Astrocyte (in vitro differentiated cells and primary cell): Measurements from ENCODE around the gene CXCR4. TPM values are rescaled to one million over a fixed set of nuclear protein-coding genes. Genes with fewer than 3 reads are reported as not detected.

ENCODE experiments used
- DNase-seq: peaks from one replicate; pipeline ENCODE4 v3.0.0-alpha.2; 2010; ENCODE audit warnings: low read depth
- FAIRE-seq: peaks from 2 replicates; lab custom pipeline; 2011; peaks lifted over from hg19 to GRCh38; lab: Jason Lieb, UNC
- H2AFZ ChIP-seq: 2 replicates; pipeline ENCODE4 v1.6.0; 2012; ENCODE audit warnings: low read depth, low read length, inconsistent platforms
- H3K27ac ChIP-seq: 2 replicates; pipeline ENCODE4 v1.5.1; 2011; ENCODE audit warnings: low read depth, low read length, inconsistent platforms
- H3K27me3 ChIP-seq: 2 replicates; pipeline ENCODE4 v1.6.0; 2011; ENCODE audit warnings: low read length, inconsistent platforms; ENCODE audit not compliant: insufficient read depth
- H3K36me3 ChIP-seq: 2 replicates; pipeline ENCODE4 v1.5.1; 2011; ENCODE audit warnings: low read length, inconsistent platforms; ENCODE audit not compliant: insufficient read depth
- H3K4me1 ChIP-seq: 2 replicates; pipeline ENCODE4 v1.5.1; 2011; ENCODE audit warnings: low read length, inconsistent platforms; ENCODE audit not compliant: insufficient read depth
- H3K4me2 ChIP-seq: 2 replicates; pipeline ENCODE4 v1.6.0; 2012; ENCODE audit warnings: low read length, inconsistent platforms
- H3K4me3 ChIP-seq: 2 replicates; pipeline ENCODE4 v1.5.1; 2011; ENCODE audit warnings: low read depth, mild to moderate bottlenecking, low read length, inconsistent platforms; ENCODE audit not compliant: insufficient read depth
- H3K79me2 ChIP-seq: 2 replicates; pipeline ENCODE4 v1.6.0; 2012; ENCODE audit warnings: mild to moderate bottlenecking, low read length, inconsistent platforms; ENCODE audit not compliant: insufficient read depth
- H3K9ac ChIP-seq: 2 replicates; pipeline ENCODE4 v1.6.0; 2012; ENCODE audit warnings: mild to moderate bottlenecking, low read length, inconsistent platforms
- H3K9me3 ChIP-seq: 2 replicates; pipeline ENCODE4 v1.5.1; 2012; ENCODE audit warnings: low read depth, mild to moderate bottlenecking, low read length, inconsistent platforms; ENCODE audit not compliant: insufficient read depth
- H4K20me1 ChIP-seq: 2 replicates; pipeline ENCODE4 v1.6.0; 2012; ENCODE audit warnings: low read length, inconsistent platforms; ENCODE audit not compliant: insufficient read depth
- H3K27ac Mint-ChIP-seq: one replicate; pipeline ENCODE4 v1.8.0; 2021; ENCODE audit warnings: mild to moderate bottlenecking, mixed read lengths; ENCODE audit not compliant: unreplicated experiment
- H3K27me3 Mint-ChIP-seq: one replicate; pipeline ENCODE4 v1.8.0; 2021; ENCODE audit warnings: low read depth, mixed read lengths; ENCODE audit not compliant: unreplicated experiment
- H3K36me3 Mint-ChIP-seq: one replicate; pipeline ENCODE4 v1.8.0; 2021; ENCODE audit warnings: low read depth, mixed read lengths; ENCODE audit not compliant: unreplicated experiment
- H3K4me1 Mint-ChIP-seq: one replicate; pipeline ENCODE4 v1.8.0; 2021; ENCODE audit warnings: low read depth, mixed read lengths; ENCODE audit not compliant: unreplicated experiment
- H3K4me3 Mint-ChIP-seq: one replicate; pipeline ENCODE4 v1.8.0; 2021; ENCODE audit warnings: mild to moderate bottlenecking, moderate library complexity, mixed read lengths; ENCODE audit not compliant: unreplicated experiment
- H3K9me3 Mint-ChIP-seq: one replicate; pipeline ENCODE4 v1.8.0; 2021; ENCODE audit warnings: mild to moderate bottlenecking, mixed read lengths; ENCODE audit not compliant: unreplicated experiment
- EZH2 ChIP-seq: IDR thresholded peaks from 2 replicates; pipeline ENCODE4 v1.6.1; 2012; ENCODE audit warnings: mild to moderate bottlenecking, low read length, inconsistent platforms; ENCODE audit not compliant: insufficient read depth
- total RNA-seq: library from RNA; stranded (reverse); gene quantifications from 2 replicates; pipeline ENCODE4 v1.2.1, GENCODE V29; 2021
- TF ChIP-seq, protein P1 (sequence below): IDR thresholded peaks from 2 replicates; pipeline ENCODE4 v1.5.1; 2011; ENCODE audit warnings: low read depth, mild to moderate bottlenecking, inconsistent platforms, low read length, moderate library complexity; ENCODE audit not compliant: insufficient read depth

CXCR4 gene
- total RNA-seq, 1 donor from 2014 or later: 4.1 TPM

DNA sequence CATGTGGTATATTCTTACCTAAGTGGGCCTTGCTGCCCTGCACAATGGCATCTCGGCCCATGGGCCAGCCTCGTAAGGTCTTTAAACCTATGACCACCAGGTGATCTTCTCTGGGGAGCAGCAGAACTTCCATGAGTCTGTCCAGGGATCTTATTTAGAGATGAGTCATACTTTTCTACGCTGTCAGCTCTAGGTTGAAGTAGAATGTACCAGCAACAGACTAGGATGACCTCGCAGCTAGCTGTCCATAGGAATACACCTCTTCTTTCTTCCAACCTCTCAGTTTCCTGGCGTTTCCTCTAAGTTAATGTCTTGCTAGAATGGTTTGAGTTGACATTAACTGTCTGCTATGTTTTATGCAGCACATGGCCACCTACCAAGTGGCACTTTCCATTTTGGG, 15.6 kb upstream of the CXCR4 start:
- Histone ChIP-seq H3K4me2 (no peak overlapping the region), H3K79me2 (no peaks in the 10 kb centered on the region), H3K27ac (no peak overlapping the region), H3K9me3 (no peaks in the 10 kb centered on the region), H3K36me3 (no peaks in the 10 kb centered on the region), H3K4me3 (no peak overlapping the region), H3K9ac (no peak overlapping the region), H3K27me3 (peaks cover 2% of the 10 kb centered on the region), H2AFZ (no peak overlapping the region), H4K20me1 (no peaks in the 10 kb centered on the region), H3K4me1 (peaks cover 4% of the 10 kb centered on the region)
- Mint-ChIP-seq H3K4me1 (peaks cover 44% of the 10 kb centered on the region), H3K9me3 (no peaks in the 10 kb centered on the region), H3K36me3 (no peaks in the 10 kb centered on the region), H3K27ac (no peak overlapping the region), H3K4me3 (no peak overlapping the region), H3K27me3 (no peaks in the 10 kb centered on the region)
- FAIRE-seq (no peak), DNase-seq (no peak)
- TF ChIP-seq EZH2: no peak
- TF ChIP-seq, protein P1, sequence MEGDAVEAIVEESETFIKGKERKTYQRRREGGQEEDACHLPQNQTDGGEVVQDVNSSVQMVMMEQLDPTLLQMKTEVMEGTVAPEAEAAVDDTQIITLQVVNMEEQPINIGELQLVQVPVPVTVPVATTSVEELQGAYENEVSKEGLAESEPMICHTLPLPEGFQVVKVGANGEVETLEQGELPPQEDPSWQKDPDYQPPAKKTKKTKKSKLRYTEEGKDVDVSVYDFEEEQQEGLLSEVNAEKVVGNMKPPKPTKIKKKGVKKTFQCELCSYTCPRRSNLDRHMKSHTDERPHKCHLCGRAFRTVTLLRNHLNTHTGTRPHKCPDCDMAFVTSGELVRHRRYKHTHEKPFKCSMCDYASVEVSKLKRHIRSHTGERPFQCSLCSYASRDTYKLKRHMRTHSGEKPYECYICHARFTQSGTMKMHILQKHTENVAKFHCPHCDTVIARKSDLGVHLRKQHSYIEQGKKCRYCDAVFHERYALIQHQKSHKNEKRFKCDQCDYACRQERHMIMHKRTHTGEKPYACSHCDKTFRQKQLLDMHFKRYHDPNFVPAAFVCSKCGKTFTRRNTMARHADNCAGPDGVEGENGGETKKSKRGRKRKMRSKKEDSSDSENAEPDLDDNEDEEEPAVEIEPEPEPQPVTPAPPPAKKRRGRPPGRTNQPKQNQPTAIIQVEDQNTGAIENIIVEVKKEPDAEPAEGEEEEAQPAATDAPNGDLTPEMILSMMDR: no peak

GRCh38 chr2:136133176-136133575, 15.2 kb upstream of the CXCR4 start:
- Mint-ChIP-seq H3K4me1 (peaks cover 44% of the 10 kb centered on the region), H3K27me3 (no peaks in the 10 kb centered on the region)
- H3K27ac ChIP-seq: no peak overlapping the region

DNA sequence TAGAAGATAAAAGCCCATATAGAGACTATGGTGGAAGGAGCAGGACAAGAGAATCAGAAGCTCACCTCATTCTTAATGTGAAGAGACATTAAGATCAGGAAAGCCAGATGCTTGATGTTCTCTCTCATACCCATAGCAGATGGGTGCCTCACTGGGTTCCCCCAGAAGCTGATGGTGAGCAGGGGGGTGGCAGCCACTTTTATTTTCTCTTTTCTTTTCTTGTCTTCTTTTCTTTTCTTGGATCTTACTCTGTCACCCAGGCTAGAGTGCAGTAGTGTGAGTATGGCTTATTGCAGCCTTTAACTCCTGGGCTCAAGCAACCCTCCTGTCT, 14.8 kb upstream of the CXCR4 start:
- H3K27me3 ChIP-seq: peaks cover 2% of the 10 kb centered on the region
- no peak overlapping the region for H2AFZ ChIP-seq
- TF ChIP-seq, protein P1: no peak
- TF ChIP-seq EZH2: no peak
- H3K4me3 ChIP-seq: no peak overlapping the region
- no peak overlapping the region for H3K4me2 ChIP-seq
- H3K9ac ChIP-seq: no peak overlapping the region
- peaks cover 4% of the 10 kb centered on the region for H3K4me1 ChIP-seq
- no peaks in the 10 kb centered on the region for H3K36me3 Mint-ChIP-seq
- no peak overlapping the region for H3K27ac ChIP-seq
- H3K27ac Mint-ChIP-seq: no peak overlapping the region
- no peak for FAIRE-seq
- H3K4me1 Mint-ChIP-seq: peaks cover 44% of the 10 kb centered on the region
- no peaks in the 10 kb centered on the region for H3K27me3 Mint-ChIP-seq
- no peaks in the 10 kb centered on the region for H3K36me3 ChIP-seq
- no peaks in the 10 kb centered on the region for H3K9me3 ChIP-seq
- no peaks in the 10 kb centered on the region for H4K20me1 ChIP-seq
- H3K4me3 Mint-ChIP-seq: no peak overlapping the region
- DNase-seq: no peak
- no peaks in the 10 kb centered on the region for H3K9me3 Mint-ChIP-seq
- H3K79me2 ChIP-seq: no peaks in the 10 kb centered on the region

More at GRCh38 chr2:136133176-136133575, 15.2 kb upstream of the CXCR4 start:
- no peaks in the 10 kb centered on the region for H3K9me3 Mint-ChIP-seq
- no peaks in the 10 kb centered on the region for H3K9me3 ChIP-seq
- H3K36me3 Mint-ChIP-seq: no peaks in the 10 kb centered on the region
- H2AFZ ChIP-seq: no peak overlapping the region
- H3K27me3 ChIP-seq: peaks cover 2% of the 10 kb centered on the region
- no peaks in the 10 kb centered on the region for H3K79me2 ChIP-seq
- H3K36me3 ChIP-seq: no peaks in the 10 kb centered on the region
- no peaks in the 10 kb centered on the region for H4K20me1 ChIP-seq
- no peak overlapping the region for H3K27ac Mint-ChIP-seq
- no peak overlapping the region for H3K9ac ChIP-seq
- no peak overlapping the region for H3K4me2 ChIP-seq
- H3K4me3 Mint-ChIP-seq: no peak overlapping the region
- DNase-seq (no peak), FAIRE-seq (no peak)
- peaks cover 4% of the 10 kb centered on the region for H3K4me1 ChIP-seq
- TF ChIP-seq, protein P1: no peak
- H3K4me3 ChIP-seq: no peak overlapping the region
